DND-41 (cell line): ENCODE measurements around the gene PHACTR4.

Experiments
- ATAC-seq: fragments of 200-7000 bp; cut with Tn5 transposase; 3 replicates; pipeline ENCODE4 v1.9.1; 2021; ENCODE audit warnings: low read depth; ENCODE audit not compliant: insufficient read depth
- DNase-seq: peaks from one replicate; pipeline ENCODE4 v3.0.0-alpha.2; 2020
- H2AFZ ChIP-seq: 2 replicates; pipeline ENCODE4 v1.6.0; 2012; ENCODE audit warnings: low read depth, low read length
- H3K27ac ChIP-seq: 2 replicates; pipeline ENCODE4 v1.5.1; 2012; ENCODE audit warnings: low read length, inconsistent platforms
- H3K27me3 ChIP-seq: fragments of 200-600 bp; sonication (generic); 2 replicates; pipeline ENCODE4 v1.6.0; 2012; ENCODE audit warnings: low read length, mild to moderate bottlenecking, inconsistent platforms; ENCODE audit not compliant: insufficient read depth, poor library complexity
- H3K36me3 ChIP-seq: 2 replicates; pipeline ENCODE4 v1.5.1; 2012; ENCODE audit warnings: low read length, inconsistent platforms; ENCODE audit not compliant: insufficient read depth
- H3K4me1 ChIP-seq: 2 replicates; pipeline ENCODE4 v1.5.1; 2012; ENCODE audit warnings: mild to moderate bottlenecking, low read length; ENCODE audit not compliant: insufficient read depth
- H3K4me2 ChIP-seq: 2 replicates; pipeline ENCODE4 v1.6.0; 2012; ENCODE audit warnings: mild to moderate bottlenecking, moderate library complexity, low read length, inconsistent platforms; ENCODE audit not compliant: insufficient read depth
- H3K4me3 ChIP-seq, 2 experiments: fragments of 200-600 bp in 1 of 2; shearing (Covaris generic) in 1 of 2; 2 replicates each; pipeline ENCODE4 v1.5.1; 2012 to 2016; ENCODE audit warnings: inconsistent platforms in 2 of 2, low read length in 2 of 2, mild to moderate bottlenecking in 2 of 2, low read depth in 1 of 2, moderate library complexity in 1 of 2
- H3K79me2 ChIP-seq: 2 replicates; pipeline ENCODE4 v1.6.0; 2012; ENCODE audit warnings: low read length, inconsistent platforms; ENCODE audit not compliant: insufficient read depth
- H3K9ac ChIP-seq: 2 replicates; pipeline ENCODE4 v1.6.0; 2012; ENCODE audit warnings: low read depth, mild to moderate bottlenecking, inconsistent platforms, low read length, moderate library complexity
- H3K9me3 ChIP-seq: 2 replicates; pipeline ENCODE4 v1.5.1; 2012; ENCODE audit warnings: low read length, moderate library complexity, mild to moderate bottlenecking, inconsistent platforms; ENCODE audit not compliant: insufficient read depth, severe bottlenecking
- H4K20me1 ChIP-seq: 2 replicates; pipeline ENCODE4 v1.6.0; 2012; ENCODE audit warnings: low read length; ENCODE audit not compliant: insufficient read depth
- EZH2 ChIP-seq: IDR thresholded peaks from 3 replicates; pipeline ENCODE4 v1.6.1; 2012; ENCODE audit warnings: borderline replicate concordance, low read depth, mild to moderate bottlenecking, moderate library complexity, low read length, inconsistent platforms; ENCODE audit not compliant: severe bottlenecking
- TF ChIP-seq, protein P1 (sequence below): IDR thresholded peaks from 2 replicates; pipeline ENCODE4 v1.5.1; 2012; ENCODE audit warnings: borderline replicate concordance, low read length, moderate library complexity, mild to moderate bottlenecking; ENCODE audit not compliant: poor library complexity, severe bottlenecking; ENCODE audit errors: extremely low read depth

The PHACTR4 gene

GRCh38 chr1:28530456-28530855 is 160.9 kb downstream of the PHACTR4 start:
- DNase-seq = no peak
- Histone ChIP-seq H2AFZ (no peak overlapping the region), H3K36me3 (peaks cover 64% of the 10 kb centered on the region), H3K4me1 (no peaks in the 10 kb centered on the region), H3K9ac (no peak overlapping the region), H3K4me2 (no peak overlapping the region), H3K79me2 (peaks cover 54% of the 10 kb centered on the region), H3K27me3 (no peaks in the 10 kb centered on the region), H4K20me1 (peaks cover 40% of the 10 kb centered on the region; the same call in 1 of the 2 replicates), H3K4me3 (no peak overlapping the region), H3K9me3 (no peaks in the 10 kb centered on the region), H3K27ac (no peak overlapping the region)
- no peak for TF ChIP-seq EZH2
- TF ChIP-seq, protein P1, sequence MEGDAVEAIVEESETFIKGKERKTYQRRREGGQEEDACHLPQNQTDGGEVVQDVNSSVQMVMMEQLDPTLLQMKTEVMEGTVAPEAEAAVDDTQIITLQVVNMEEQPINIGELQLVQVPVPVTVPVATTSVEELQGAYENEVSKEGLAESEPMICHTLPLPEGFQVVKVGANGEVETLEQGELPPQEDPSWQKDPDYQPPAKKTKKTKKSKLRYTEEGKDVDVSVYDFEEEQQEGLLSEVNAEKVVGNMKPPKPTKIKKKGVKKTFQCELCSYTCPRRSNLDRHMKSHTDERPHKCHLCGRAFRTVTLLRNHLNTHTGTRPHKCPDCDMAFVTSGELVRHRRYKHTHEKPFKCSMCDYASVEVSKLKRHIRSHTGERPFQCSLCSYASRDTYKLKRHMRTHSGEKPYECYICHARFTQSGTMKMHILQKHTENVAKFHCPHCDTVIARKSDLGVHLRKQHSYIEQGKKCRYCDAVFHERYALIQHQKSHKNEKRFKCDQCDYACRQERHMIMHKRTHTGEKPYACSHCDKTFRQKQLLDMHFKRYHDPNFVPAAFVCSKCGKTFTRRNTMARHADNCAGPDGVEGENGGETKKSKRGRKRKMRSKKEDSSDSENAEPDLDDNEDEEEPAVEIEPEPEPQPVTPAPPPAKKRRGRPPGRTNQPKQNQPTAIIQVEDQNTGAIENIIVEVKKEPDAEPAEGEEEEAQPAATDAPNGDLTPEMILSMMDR = no peak
- ATAC-seq = no peak

DNA sequence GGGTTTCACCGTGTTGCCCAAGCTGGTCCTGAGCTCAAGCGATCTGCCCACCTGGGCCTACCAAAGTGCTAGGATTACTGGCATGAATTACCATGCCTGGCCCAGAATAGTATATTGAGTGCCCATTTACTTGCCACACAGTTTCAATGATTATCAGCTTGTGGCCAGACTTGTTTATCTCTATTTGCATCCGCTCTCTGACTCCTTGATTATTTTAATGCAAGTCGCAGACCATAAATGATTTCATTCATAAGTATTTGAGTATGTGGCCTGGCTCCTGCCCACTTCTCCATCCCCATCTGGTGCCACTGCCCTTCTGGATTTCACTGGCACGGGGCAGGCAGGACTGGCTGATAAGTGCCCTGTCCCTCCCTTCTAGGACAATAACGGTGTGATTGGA is 165.1 kb downstream of the PHACTR4 start:
- no peak overlapping the region for H3K9ac ChIP-seq
- H3K4me3 ChIP-seq = no peak overlapping the region
- peaks cover 79% of the 10 kb centered on the region for H3K36me3 ChIP-seq
- ATAC-seq (no peak), DNase-seq (no peak)
- TF ChIP-seq EZH2 = no peak
- TF ChIP-seq, protein P1 = no peak
- no peak overlapping the region for H3K27ac ChIP-seq
- peaks cover 15% of the 10 kb centered on the region for H3K79me2 ChIP-seq
- H3K27me3 ChIP-seq = no peaks in the 10 kb centered on the region
- no peak overlapping the region for H3K4me2 ChIP-seq
- peaks cover 21% of the 10 kb centered on the region; the same call in 1 of the 2 replicates for H4K20me1 ChIP-seq
- H3K4me1 ChIP-seq = no peaks in the 10 kb centered on the region
- no peaks in the 10 kb centered on the region for H3K9me3 ChIP-seq
- H2AFZ ChIP-seq = no peak overlapping the region

DNA sequence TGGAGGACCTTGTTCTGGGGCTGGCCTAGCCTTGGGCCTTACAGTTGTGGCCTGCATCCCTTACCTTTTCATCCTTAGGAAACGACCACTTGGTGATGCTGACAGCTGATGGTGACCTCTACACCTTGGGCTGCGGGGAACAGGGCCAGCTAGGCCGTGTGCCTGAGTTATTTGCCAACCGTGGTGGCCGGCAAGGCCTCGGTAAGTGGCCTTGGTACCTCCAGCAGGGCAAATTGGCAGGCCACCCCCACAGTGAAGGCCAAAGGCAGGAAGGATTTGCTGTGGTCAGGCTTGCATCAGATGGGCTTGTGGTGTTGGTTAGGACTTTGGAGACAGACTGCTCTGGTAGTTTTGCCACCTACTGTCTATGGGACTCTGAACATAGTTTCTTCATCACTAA is 165.6 kb downstream of the PHACTR4 start:
- no peak for ATAC-seq
- no peak overlapping the region for H2AFZ ChIP-seq
- no peak overlapping the region for H3K9ac ChIP-seq
- H3K9me3 ChIP-seq = no peaks in the 10 kb centered on the region
- H3K4me3 ChIP-seq = no peak overlapping the region
- TF ChIP-seq EZH2 = no peak
- TF ChIP-seq, protein P1 = no peak
- no peaks in the 10 kb centered on the region for H3K4me1 ChIP-seq
- H3K36me3 ChIP-seq = peaks cover 74% of the 10 kb centered on the region
- no peaks in the 10 kb centered on the region for H3K27me3 ChIP-seq
- H3K79me2 ChIP-seq = peaks cover 10% of the 10 kb centered on the region
- no peak for DNase-seq
- no peak overlapping the region for H3K27ac ChIP-seq
- peaks cover 16% of the 10 kb centered on the region; the same call in 1 of the 2 replicates for H4K20me1 ChIP-seq
- H3K4me2 ChIP-seq = no peak overlapping the region
